Measurements from ENCODE around the gene ACAD10.
A peak's percentile ranks its signal among the peaks of the same experiment; 100 is the strongest.
"Not testable (repeated sequence)": the region's sequence is repeated elsewhere in the genome, so short reads cannot be mapped to it uniquely, and the experiment has no call there.

The ACAD10 gene

GRCh38 chr12:111685811-111686573 lies at the start of gene ACAD10, which contains the start of gene BRAP:
TSS of gene ACAD10 (plus strand) at chr12:111686053. CDS start at chr12:111692710, 6,657 bp downstream.
TSS of gene BRAP (minus strand) at chr12:111685956. CDS start at chr12:111685792, 164 bp downstream.
- Histone ChIP-seq H3K36me3 (ENCODE audit: insufficient read depth, low read length) (peaks cover 18% of the 10 kb centered on the region; the same call in 1 of the 2 replicates), H3K4me3 (ENCODE audit: low read depth, low read length) (peak within 1 kb of the TSS; percentile 84), H3K79me2 (ENCODE audit: control insufficient read depth, insufficient read depth, low read length, unreplicated experiment) (peaks cover 42% of the 10 kb centered on the region), H3K4me1 (ENCODE audit: control insufficient read depth, insufficient read depth, low read length, unreplicated experiment) (peaks cover 13% of the 10 kb centered on the region), H2AFZ (ENCODE audit: low read length, unreplicated experiment) (peak within 1 kb of the TSS; percentile 76), H3K27ac (ENCODE audit: low read depth, low read length) (peak within 1 kb of the TSS; percentile 54; the same call in 1 of the 2 replicates), H3K27me3 (ENCODE audit: insufficient read depth, low read length) (no peaks in the 10 kb centered on the region)

GRCh38 chr12:111636209-111636945 lies 49.5 kb upstream of the ACAD10 start:
- peaks cover 8% of the 10 kb centered on the region for H3K4me1 ChIP-seq (ENCODE audit: control insufficient read depth, insufficient read depth, low read length, unreplicated experiment)
- H3K79me2 ChIP-seq (ENCODE audit: control insufficient read depth, insufficient read depth, low read length, unreplicated experiment) = no peaks in the 10 kb centered on the region
- no peak overlapping the region for H3K4me3 ChIP-seq (ENCODE audit: low read depth, low read length)
- H3K27me3 ChIP-seq (ENCODE audit: insufficient read depth, low read length) = no peaks in the 10 kb centered on the region
- H2AFZ ChIP-seq (ENCODE audit: low read length, unreplicated experiment) = peak overlapping the region; percentile 1
- H3K36me3 ChIP-seq (ENCODE audit: insufficient read depth, low read length) = no peaks in the 10 kb centered on the region
- no peak overlapping the region for H3K27ac ChIP-seq (ENCODE audit: low read depth, low read length)

GRCh38 chr12:111638556-111638955 lies 47.3 kb upstream of the ACAD10 start:
- Histone ChIP-seq H3K4me1 (ENCODE audit: control insufficient read depth, insufficient read depth, low read length, unreplicated experiment) (peaks cover 13% of the 10 kb centered on the region), H3K36me3 (ENCODE audit: insufficient read depth, low read length) (peaks cover 13% of the 10 kb centered on the region), H3K27ac (ENCODE audit: low read depth, low read length) (no peak overlapping the region), H3K27me3 (ENCODE audit: insufficient read depth, low read length) (no peaks in the 10 kb centered on the region), H3K79me2 (ENCODE audit: control insufficient read depth, insufficient read depth, low read length, unreplicated experiment) (no peaks in the 10 kb centered on the region), H3K4me3 (ENCODE audit: low read depth, low read length) (no peak overlapping the region), H2AFZ (ENCODE audit: low read length, unreplicated experiment) (no peak overlapping the region)

- Histone ChIP-seq H3K4me3 (ENCODE audit: low read depth, low read length) (no peak overlapping the region), H3K4me1 (ENCODE audit: control insufficient read depth, insufficient read depth, low read length, unreplicated experiment) (peaks cover 17% of the 10 kb centered on the region), H2AFZ (ENCODE audit: low read length, unreplicated experiment) (no peak overlapping the region), H3K27me3 (ENCODE audit: insufficient read depth, low read length) (no peaks in the 10 kb centered on the region), H3K36me3 (ENCODE audit: insufficient read depth, low read length) (peaks cover 13% of the 10 kb centered on the region), H3K27ac (ENCODE audit: low read depth, low read length) (no peak overlapping the region), H3K79me2 (ENCODE audit: control insufficient read depth, insufficient read depth, low read length, unreplicated experiment) (no peaks in the 10 kb centered on the region)
These were observed 45.3 kb upstream of the ACAD10 start for GRCh38 chr12:111640506-111640905.

GRCh38 chr12:111642681-111643426 lies 43.0 kb upstream of the ACAD10 start:
- Histone ChIP-seq H3K4me3 (ENCODE audit: low read depth, low read length) (no peak overlapping the region), H3K4me1 (ENCODE audit: control insufficient read depth, insufficient read depth, low read length, unreplicated experiment) (peaks cover 8% of the 10 kb centered on the region), H2AFZ (ENCODE audit: low read length, unreplicated experiment) (no peak overlapping the region), H3K79me2 (ENCODE audit: control insufficient read depth, insufficient read depth, low read length, unreplicated experiment) (no peaks in the 10 kb centered on the region), H3K27ac (ENCODE audit: low read depth, low read length) (no peak overlapping the region), H3K36me3 (ENCODE audit: insufficient read depth, low read length) (peaks cover 22% of the 10 kb centered on the region), H3K27me3 (ENCODE audit: insufficient read depth, low read length) (no peaks in the 10 kb centered on the region)

GRCh38 chr12:111643427-111643826 lies 42.4 kb upstream of the ACAD10 start:
- Histone ChIP-seq H3K27ac (ENCODE audit: low read depth, low read length) (no peak overlapping the region), H3K4me3 (ENCODE audit: low read depth, low read length) (no peak overlapping the region), H3K36me3 (ENCODE audit: insufficient read depth, low read length) (peaks cover 22% of the 10 kb centered on the region), H3K27me3 (ENCODE audit: insufficient read depth, low read length) (no peaks in the 10 kb centered on the region), H3K4me1 (ENCODE audit: control insufficient read depth, insufficient read depth, low read length, unreplicated experiment) (peaks cover 8% of the 10 kb centered on the region), H3K79me2 (ENCODE audit: control insufficient read depth, insufficient read depth, low read length, unreplicated experiment) (no peaks in the 10 kb centered on the region), H2AFZ (ENCODE audit: low read length, unreplicated experiment) (no peak overlapping the region)

GRCh38 chr12:111645433-111645832 lies 40.4 kb upstream of the ACAD10 start:
- Histone ChIP-seq H3K27ac (ENCODE audit: low read depth, low read length) (no peak overlapping the region), H2AFZ (ENCODE audit: low read length, unreplicated experiment) (no peak overlapping the region), H3K27me3 (ENCODE audit: insufficient read depth, low read length) (no peaks in the 10 kb centered on the region), H3K4me1 (ENCODE audit: control insufficient read depth, insufficient read depth, low read length, unreplicated experiment) (peaks cover 8% of the 10 kb centered on the region), H3K36me3 (ENCODE audit: insufficient read depth, low read length) (peaks cover 22% of the 10 kb centered on the region), H3K79me2 (ENCODE audit: control insufficient read depth, insufficient read depth, low read length, unreplicated experiment) (no peaks in the 10 kb centered on the region), H3K4me3 (ENCODE audit: low read depth, low read length) (no peak overlapping the region)

GRCh38 chr12:111650912-111651311 lies 34.9 kb upstream of the ACAD10 start:
- H3K4me1 ChIP-seq (ENCODE audit: control insufficient read depth, insufficient read depth, low read length, unreplicated experiment) = no peaks in the 10 kb centered on the region
- H3K27me3 ChIP-seq (ENCODE audit: insufficient read depth, low read length) = no peaks in the 10 kb centered on the region
- no peak overlapping the region for H3K27ac ChIP-seq (ENCODE audit: low read depth, low read length)
- H3K79me2 ChIP-seq (ENCODE audit: control insufficient read depth, insufficient read depth, low read length, unreplicated experiment) = no peaks in the 10 kb centered on the region
- H3K36me3 ChIP-seq (ENCODE audit: insufficient read depth, low read length) = peaks cover 24% of the 10 kb centered on the region
- no peak overlapping the region for H2AFZ ChIP-seq (ENCODE audit: low read length, unreplicated experiment)
- no peak overlapping the region for H3K4me3 ChIP-seq (ENCODE audit: low read depth, low read length)

GRCh38 chr12:111652530-111652929 lies 33.3 kb upstream of the ACAD10 start:
- H3K36me3 ChIP-seq (ENCODE audit: insufficient read depth, low read length) = peaks cover 18% of the 10 kb centered on the region
- not testable (repeated sequence) for H3K4me3 ChIP-seq (ENCODE audit: low read depth, low read length); H2AFZ ChIP-seq (ENCODE audit: low read length, unreplicated experiment); H3K79me2 ChIP-seq (ENCODE audit: control insufficient read depth, insufficient read depth, low read length, unreplicated experiment); H3K27me3 ChIP-seq (ENCODE audit: insufficient read depth, low read length); H3K4me1 ChIP-seq (ENCODE audit: control insufficient read depth, insufficient read depth, low read length, unreplicated experiment); H3K27ac ChIP-seq (ENCODE audit: low read depth, low read length)

- Histone ChIP-seq H3K27me3 (ENCODE audit: insufficient read depth, low read length) (no peaks in the 10 kb centered on the region), H3K79me2 (ENCODE audit: control insufficient read depth, insufficient read depth, low read length, unreplicated experiment) (no peaks in the 10 kb centered on the region), H3K4me1 (ENCODE audit: control insufficient read depth, insufficient read depth, low read length, unreplicated experiment) (no peaks in the 10 kb centered on the region), H3K27ac (ENCODE audit: low read depth, low read length) (no peak overlapping the region), H3K4me3 (ENCODE audit: low read depth, low read length) (no peak overlapping the region), H2AFZ (ENCODE audit: low read length, unreplicated experiment) (no peak overlapping the region), H3K36me3 (ENCODE audit: insufficient read depth, low read length) (peaks cover 18% of the 10 kb centered on the region)
These were observed 32.3 kb upstream of the ACAD10 start for GRCh38 chr12:111653596-111653995.

All from ACC112 (cell line).